HG02763 (cell line): ENCODE measurements around the gene TFAP2B.

Experiments
- ATAC-seq: cut with Tn5 transposase; IDR thresholded peaks from one replicate; pipeline ENCODE4 v1.9.1; 2021; ENCODE audit warnings: mild to moderate bottlenecking, moderate library complexity; ENCODE audit not compliant: unreplicated experiment

Gene TFAP2B

DNA sequence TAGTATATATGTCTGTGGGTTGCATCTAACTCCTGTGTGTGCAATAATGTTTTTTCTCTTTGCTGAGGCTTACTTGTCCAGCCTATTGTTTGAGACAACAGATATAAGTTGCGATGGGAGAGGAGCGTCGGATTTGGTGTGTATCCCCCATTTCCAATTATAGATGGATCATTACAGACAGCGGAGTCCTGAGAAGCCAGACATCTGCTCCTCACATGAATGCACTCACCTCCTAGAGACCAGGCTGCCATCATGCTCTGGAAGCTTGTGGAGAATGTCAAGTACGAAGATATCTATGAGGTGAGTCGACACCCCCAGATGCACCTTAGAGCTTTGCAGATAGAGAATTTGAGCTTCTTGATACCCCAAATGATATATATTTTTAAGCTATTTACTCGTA, at the start of gene TFAP2B:
TFAP2B (plus strand) TSS at position 199 of the 400 bp plus-strand sequence; CDS start at position 220, 21 bp downstream.
- no peak for ATAC-seq

DNA sequence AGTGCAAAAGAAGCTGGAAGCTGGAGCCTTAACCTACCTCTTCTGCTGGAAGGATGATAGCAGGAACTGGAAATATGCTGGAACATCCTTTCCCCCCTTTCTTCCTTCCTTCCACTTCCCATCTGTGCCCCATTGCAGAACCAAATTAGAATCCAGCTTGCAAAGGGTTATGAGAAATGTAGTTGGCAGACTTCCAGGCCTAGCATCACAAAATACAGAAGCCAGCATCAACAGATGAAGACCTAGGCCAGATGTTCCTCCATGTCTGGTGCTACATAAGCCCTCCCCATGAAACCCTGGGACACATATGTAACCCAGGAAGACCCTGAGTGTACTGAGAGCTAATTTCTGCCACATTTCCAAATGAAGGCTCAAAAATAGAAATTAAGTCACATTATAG, 40.0 kb upstream of the TFAP2B start:
- no peak for ATAC-seq

DNA sequence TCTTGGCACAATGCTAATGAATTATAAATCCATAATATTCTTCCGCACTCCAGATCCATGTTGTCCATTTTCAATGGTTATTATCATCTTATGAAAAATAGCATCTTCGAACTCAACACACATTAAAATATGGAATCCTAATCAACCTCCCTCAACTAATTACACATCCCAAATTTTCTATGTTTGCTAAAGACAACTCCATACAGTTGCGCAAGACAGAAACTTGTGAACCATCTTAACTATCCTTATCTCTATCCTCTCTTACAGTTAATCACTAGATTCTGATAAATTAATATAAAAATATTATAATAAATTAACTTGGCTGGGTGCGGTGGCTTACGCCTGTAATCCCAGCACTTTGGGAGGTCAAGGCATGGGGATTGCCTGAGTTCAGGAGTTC, 38.3 kb upstream of the TFAP2B start:
- no peak for ATAC-seq

DNA sequence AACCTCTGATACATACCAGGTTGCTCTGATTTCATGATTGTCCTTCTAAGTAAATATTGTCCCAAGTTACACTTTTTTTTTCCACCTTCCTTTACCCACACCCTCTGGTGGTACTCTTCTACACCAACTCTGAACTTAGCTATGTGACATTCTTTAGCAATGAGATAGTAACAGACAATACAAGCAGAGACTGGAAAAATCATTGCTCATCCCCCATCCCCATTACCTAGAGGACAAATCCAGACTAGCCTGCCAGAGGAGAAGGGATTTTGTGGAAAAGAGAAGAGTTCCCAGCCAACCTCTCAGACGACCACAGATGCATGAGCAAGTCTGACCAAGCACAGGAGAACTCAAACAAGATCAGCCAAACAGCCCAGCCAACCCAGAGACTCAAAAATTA, 32.8 kb upstream of the TFAP2B start:
- ATAC-seq = no peak

DNA sequence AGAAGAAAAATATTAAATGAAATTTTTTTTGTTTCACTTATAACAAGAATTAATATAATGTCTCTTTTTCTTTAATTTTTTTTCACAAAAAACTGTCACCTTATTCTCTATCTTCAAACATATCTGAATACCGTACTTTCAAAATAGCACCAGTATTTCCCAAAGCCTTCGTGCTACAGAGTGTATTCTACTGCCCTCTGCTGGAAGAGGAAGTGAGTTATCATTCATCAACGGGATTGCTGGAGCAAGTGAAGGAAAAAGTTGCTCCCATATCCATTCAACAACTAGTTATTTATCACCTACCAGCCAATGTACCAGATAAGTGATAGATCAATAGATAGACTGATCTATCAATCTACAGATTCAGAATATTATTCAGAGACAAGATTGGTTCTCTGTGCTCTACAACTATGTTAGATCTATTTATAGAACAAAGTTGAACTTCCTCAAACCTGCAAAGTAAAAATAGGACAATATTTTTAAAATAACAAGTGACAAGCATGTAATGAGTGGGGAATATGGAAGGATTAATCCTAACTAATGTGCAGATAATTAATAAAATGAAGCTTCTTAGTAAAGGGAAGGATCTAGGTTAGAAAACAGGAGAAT, 26.7 kb upstream of the TFAP2B start:
- peak; percentile 69 for ATAC-seq

DNA sequence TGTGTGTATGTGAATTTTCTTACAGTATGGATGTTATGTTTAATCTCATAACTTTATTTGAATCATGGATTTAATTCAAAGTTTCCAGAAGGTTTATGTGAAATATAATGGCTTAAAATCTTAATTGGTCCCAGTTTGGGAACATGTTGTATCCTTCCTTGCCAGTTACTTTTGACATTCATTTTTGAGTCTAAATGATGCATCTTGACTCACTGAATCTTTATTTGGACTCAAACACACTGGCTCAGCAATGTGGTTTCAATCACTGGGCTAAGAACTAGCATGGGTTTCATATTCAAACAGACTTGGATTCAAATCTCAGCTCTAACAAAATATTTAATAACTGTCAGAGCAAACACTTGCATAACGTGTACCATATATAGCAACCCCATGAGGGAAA, 25.9 kb upstream of the TFAP2B start:
- no peak for ATAC-seq

DNA sequence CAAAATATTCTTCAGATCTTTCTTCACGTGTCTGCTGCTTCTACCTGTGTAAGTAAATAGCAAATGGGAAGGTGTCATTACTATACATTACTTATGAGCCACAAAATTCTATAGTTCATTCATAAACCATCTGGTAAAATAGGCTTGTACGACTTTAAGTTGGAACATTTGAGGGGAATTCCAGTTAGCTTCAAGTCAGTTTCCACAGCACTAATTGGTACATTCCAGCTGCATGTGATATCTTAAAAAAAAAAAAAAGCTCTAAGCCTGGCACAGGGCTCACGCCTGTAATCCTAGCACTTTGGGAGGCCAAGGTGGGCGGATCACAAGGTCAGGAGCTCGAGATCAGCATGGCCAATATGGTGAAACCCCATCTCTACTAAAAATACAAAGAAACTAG, 23.1 kb upstream of the TFAP2B start:
- ATAC-seq = no peak

DNA sequence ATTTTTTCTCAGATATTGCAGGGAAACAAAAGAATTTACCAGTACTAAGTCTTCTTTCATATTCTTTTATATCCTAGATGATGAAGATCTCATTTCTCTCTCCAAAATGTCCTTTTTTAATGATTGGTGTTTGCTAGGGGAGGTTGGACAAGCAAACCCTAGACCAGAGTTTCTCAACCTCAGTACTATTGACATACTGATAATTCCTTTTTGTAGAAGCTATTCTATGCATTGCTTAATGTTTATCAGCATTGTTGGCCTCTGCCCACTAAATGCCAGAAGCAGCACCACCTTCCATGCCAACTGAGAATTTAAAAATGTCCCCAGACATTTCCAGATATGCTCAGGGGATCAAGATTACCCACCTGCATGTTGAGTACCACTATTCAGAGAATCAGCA, 14.4 kb upstream of the TFAP2B start:
- no peak for ATAC-seq

DNA sequence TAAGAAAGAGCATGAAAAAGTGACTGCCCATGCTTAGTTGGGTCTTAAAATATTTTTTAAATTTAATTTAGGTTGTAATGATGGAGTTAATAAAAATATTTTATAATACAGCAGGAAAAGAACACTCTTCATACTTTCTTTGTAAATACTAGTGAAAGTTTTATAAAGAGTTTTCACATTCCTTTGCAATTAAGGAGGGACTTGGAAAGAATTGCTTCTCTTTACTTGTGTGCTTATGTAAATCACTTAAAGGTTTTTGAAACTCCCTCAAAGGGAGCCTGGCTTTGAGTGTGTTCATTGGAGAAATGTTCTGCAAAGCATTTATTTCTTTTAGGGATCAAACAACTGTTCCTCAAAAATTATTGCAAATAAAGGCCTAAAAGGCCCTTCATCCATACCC, 11.6 kb upstream of the TFAP2B start:
- ATAC-seq = no peak

DNA sequence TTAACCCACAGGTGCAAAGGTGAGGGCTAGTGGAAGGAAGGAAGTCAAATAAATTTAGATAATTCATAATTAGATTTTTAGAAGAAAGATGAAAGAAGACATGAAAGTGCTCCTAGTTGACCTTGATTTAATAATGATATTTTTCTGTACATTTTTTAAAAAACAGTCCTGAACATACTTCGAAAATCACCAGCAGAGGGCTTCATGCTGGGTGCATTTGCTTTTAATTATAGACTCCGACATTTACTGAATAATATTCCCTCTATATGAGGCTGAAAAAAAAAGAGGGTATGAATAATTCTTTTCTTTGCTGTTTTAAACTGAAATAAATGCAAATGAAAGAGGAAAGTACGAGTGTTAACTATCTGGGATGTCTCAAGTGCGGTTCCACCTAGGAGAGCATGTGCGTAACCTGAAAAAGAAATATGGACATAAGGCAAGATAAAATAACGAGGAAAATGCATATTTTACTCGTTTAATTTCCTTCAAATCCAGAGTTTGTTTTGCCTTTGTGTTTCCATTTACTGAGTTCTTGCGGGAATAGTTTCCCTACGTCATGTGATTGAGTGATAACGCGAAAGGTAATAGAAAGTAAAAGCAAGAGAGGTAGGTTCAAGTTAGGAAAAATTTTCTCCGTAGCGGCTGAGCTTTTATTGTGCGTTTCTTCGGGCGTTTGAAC, 3.1 kb upstream of the TFAP2B start:
- ATAC-seq = peak; percentile 41

DNA sequence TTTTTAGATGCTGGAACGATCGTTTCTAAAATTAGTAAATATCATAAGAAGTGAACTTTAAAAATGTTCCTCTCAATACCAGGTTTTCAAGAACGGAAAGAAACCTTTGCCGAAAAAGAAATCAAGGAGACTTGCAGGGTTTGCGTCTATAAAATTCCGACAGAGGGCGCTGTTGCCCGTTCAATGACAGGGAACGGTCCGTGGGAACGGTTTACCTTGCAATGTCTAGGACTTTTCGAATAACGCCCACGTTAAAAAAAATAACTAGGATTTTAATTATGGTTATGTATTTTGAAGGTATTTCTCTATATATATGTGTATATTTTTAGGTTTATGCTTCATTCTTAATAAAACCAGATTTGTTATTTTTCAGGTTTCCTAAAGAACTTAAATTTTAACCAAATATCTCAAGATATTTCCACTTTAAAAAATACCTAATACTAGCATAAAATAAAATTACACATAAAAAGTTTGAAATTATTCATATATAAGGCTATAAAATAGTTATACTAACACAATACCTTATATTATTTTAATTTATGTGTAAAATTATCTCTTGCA, 2.5 kb upstream of the TFAP2B start:
- peak; percentile 64 for ATAC-seq

DNA sequence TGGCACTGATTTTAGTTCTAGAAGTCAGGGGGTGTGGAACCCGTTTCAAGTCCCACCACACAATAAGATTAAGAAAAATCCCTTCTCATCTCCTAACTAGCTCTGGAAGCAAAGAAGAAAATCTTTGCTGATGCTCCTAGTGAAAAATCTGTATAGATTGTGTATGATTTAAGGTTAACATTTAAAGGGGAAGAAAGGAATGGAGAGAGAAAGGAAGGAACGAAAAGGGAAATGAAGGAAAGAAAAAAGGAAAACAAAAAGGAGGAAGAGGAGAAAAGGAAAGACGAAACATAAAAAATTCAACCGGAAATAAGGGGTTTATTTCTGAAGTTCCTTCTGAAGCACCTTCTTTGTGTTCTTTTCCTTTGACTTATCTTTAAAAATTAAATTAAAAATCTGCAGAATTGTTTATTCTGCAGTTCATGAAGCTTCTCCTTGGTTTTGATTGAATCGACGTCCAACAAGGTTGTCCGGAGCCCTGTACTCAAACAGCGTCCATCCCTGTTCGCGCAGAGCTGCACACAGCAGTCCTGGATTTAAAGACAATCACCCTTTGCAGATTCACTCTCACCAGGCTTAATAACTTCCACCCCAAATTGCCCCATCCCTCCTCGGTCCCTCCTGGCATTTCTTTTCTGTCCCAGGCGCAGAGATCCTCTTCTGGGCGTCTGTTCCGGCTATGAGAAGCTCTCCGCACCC, 1.6 kb upstream of the TFAP2B start:
- ATAC-seq = no peak

DNA sequence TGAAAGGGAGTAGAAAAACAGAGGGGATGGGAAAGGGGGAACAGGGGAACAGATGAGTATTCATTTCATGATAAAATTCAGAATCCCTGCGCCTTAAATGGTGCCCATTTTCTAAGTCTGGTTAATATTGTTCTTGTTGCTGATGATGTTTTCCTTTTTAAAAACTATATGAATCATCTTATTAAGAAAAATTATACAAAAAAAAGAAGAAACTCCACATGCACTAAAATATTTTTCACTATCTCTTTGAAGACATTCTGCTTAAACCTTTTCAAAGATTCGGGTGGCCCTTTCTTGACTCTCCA, 1.1 kb upstream of the TFAP2B start:
- ATAC-seq = no peak

DNA sequence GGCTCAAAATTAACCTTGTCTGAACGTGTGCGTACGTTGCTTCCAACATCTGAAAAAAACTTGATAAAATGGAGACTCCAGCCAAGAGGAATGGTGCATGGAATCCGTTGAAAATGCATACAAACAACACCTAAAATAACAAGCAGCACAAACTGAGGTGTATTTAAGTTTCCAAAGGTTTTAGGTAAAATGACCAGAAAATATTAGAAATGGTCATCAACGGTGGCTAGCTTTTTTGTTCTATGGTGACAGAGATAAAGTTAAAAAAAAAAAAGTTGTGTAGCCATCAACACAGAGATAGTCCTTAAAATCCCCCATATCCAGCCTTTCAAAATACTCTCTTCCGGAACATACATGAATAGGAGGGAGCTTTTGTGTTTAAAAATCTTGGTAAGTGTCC, 651 bp upstream of the TFAP2B start:
- ATAC-seq = no peak

DNA sequence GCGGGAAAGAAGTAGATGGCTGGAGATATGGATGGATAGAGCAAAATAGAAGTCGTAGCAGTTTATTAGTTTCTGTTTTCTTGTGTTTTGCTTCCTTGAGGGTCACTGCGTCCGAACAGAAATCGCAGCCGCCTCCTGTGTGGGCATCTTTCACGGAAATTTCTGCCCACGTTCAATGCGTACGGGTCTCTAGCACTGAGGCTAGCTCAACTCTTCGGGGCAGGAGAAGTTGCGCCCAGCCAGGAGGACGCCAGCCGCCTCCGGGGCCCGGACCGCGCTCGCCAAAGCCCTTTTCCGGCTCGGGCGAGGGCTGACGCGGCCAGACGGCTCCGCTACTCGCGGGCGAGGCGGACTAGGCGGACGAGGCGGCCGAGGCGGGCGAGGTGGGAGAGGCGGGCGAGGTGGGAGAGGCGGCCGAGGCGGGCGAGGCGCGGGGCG, 814 bp downstream of the TFAP2B start:
- no peak for ATAC-seq

DNA sequence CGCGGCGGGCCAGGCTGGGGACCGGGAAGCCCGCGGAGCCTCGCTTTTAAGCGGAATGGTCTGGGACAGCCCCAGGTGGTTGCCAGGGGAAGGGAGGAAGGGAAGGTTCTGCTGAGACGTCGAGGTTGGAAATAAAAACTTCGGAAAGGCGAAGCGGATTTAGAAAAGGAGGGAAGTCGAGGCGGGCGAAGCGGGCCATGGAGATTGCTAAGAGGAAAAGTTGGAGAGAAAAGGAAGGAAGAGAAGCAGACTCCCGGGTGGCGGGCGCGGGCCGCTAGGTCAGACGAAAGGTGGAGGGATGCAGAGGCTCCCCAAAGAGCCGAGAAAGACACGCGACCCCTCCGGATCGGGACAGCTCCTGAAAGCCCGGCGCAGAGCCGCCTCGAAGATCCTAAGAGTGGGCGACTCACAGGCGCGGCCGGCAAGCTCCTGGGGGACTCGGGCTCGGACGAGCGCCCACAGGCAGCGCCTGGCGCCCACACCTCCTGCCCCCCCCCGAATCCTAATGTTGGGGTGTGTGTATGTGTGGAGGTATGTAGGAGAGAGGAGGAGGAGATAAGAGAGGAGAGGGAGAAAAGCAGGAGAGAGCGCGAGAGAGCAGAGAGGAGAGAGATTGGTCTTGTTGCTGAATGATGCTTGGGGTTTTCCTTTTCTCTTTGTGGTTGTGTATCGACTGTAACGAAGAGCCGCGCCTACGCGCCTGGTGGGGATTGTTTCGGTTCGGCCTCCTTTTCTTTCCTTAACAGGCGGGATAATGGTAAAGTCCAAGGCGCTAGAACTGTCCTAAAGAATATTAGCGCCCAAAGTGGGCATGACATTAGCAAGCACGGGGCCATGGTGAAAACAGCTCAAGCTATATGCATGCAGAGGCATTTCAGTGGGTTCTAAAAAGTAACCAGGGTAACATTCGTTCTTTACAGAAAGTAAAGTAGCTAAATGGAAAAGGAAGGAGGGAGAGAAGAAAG, 1.5 kb downstream of the TFAP2B start:
- ATAC-seq = no peak

DNA sequence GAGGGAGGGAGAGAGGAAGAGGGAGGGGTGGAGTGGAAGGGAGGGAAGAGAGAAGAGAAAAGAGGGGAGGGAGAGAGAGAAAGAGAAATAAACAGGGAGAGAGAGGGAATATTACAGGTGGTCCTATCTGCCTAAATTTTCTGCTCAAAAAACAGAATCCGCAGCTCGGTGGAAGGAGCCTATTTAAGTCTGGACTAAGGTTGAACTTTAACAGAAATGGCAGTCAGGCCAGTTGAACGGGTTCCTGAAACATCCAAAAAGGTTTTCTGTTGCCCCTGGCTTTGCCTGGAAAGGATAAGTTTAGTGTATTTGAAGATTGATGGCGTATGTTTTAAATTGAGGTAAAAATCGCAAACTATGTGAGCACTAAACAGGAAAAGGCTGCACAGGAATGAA, 2.2 kb downstream of the TFAP2B start:
- ATAC-seq = no peak

DNA sequence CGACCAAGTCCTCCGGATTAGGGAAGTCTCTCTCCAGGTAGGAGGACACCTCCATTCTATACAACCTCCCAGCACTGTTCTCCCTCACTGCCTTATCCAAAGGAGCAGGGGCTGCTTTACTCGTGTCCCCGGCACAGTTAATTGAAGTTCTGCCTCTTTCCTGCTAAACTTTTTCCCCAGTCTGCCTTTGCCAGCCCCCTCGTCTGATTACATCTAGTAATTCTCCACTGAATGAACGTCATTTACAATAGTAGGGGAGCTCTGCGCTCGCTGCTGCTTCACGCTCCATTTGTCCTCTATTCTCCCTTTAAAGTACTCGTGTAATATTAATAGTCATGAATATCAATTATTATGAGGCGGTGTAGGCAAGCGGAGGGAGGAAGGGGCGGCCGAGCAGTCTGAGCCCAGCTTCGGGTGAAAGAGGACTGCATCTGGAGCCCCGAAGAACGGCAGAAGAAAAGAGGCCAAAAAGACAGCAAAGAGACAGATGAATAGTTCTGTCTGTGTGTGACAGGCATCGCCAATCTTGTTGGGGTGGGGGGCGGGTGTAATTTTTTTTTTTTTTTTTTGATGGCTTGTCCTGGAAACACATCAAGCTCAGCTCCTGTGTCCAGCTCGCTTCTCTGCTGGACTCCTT, 2.9 kb downstream of the TFAP2B start:
- no peak for ATAC-seq

DNA sequence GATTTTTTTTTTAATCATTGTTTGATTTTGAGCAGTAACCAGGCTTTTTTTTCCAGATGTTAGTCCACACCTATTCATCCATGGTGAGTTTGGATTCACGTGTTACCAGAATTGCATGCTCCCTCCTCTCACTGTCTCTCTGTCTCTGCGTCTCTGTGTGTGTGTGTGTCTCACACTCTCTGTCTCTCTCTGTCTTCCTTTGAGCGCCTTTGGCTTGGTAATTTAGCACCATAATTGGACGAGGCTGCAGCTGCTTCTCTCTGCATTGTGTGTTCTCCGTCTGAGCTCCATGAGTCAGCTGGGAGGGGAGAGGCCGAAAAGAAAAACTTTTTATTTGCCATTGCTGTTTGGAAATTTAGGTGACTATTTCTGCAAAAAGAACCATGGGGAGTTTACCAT, 3.4 kb downstream of the TFAP2B start:
- ATAC-seq = no peak

DNA sequence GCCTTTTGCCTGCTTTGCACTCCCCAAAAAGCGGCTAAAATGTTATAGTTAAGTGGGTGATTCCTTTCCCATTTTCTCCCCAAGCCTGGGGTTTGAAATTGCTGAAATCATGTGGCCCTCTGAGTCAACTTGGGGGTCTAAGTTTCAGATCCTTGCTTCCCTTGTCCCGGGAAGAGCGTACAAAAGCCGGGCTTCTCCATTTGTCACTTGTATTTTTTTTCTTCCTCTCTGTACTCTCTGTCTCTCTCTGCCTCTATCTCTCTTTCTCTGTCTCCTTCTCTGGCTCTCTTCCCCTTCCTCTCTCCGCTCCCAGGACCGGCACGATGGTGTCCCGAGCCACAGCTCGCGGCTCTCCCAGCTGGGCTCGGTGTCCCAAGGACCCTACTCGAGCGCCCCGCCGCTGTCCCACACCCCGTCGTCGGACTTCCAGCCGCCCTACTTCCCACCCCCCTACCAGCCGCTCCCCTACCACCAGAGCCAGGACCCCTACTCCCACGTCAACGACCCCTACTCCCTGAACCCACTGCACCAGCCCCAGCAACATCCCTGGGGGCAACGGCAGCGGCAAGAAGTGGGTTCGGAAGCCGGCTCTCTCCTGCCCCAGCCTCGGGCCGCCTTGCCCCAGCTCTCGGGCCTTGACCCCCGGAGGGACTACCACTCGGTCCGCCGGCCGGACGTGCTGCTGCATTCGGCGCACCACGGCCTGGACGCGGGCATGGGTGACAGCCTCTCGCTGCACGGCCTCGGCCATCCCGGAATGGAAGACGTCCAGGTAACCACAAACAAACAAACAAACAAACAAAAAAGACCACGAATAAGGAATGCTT, 4.6 kb downstream of the TFAP2B start:
- no peak for ATAC-seq
